ENCODE results near the gene ORM1.

DNA sequence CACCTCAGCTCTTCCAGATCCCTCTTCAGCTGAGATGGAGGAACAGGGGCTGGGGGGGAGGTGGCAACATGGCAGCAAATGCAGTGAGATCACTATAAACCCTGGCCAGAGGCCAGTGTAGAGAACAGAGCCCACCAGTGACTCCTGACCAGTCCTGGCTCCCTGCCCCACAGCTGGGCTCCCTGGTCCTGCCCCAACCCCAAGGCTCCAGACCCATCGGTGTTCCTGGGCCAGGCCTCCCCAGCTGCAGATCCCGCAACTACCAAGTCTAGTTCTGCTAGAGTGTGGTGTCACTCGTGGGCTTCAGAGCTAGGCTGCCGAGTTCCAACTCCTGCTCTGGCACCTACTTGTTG is 48.0 kb downstream of the ORM1 start:
- TF ChIP-seq EZH2 (IDR thresholded peaks at IDR 0.05; ENCODE audit: borderline replicate concordance, low read depth, low read length, severe bottlenecking) (no peak), POLR2A (IDR thresholded peaks at IDR 0.05; ENCODE audit: low read depth, low read length) (no peak), MYC (IDR thresholded peaks at IDR 0.05; ENCODE audit: low read depth, low read length) (no peak), POLR2AphosphoS5 (IDR thresholded peaks at IDR 0.05; ENCODE audit: insufficient read depth, low read depth, low read length) (no peak), JUN (IDR thresholded peaks at IDR 0.05; ENCODE audit: borderline replicate concordance, insufficient read depth, insufficient read length, low read depth) (no peak), FOS (IDR thresholded peaks at IDR 0.05; ENCODE audit: borderline replicate concordance, insufficient read depth, low read length) (no peak), GATA2 (IDR thresholded peaks at IDR 0.05; ENCODE audit: insufficient read depth, insufficient read length, low read depth, low read length) (no peak)
- TF ChIP-seq, protein P1, sequence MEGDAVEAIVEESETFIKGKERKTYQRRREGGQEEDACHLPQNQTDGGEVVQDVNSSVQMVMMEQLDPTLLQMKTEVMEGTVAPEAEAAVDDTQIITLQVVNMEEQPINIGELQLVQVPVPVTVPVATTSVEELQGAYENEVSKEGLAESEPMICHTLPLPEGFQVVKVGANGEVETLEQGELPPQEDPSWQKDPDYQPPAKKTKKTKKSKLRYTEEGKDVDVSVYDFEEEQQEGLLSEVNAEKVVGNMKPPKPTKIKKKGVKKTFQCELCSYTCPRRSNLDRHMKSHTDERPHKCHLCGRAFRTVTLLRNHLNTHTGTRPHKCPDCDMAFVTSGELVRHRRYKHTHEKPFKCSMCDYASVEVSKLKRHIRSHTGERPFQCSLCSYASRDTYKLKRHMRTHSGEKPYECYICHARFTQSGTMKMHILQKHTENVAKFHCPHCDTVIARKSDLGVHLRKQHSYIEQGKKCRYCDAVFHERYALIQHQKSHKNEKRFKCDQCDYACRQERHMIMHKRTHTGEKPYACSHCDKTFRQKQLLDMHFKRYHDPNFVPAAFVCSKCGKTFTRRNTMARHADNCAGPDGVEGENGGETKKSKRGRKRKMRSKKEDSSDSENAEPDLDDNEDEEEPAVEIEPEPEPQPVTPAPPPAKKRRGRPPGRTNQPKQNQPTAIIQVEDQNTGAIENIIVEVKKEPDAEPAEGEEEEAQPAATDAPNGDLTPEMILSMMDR (IDR thresholded peaks at IDR 0.05; ENCODE audit: extremely low read depth in 1 of 2, insufficient read depth in 1 of 2, low read depth in 1 of 2, low read length in 2 of 2): no peak
- TF ChIP-seq, protein P2, sequence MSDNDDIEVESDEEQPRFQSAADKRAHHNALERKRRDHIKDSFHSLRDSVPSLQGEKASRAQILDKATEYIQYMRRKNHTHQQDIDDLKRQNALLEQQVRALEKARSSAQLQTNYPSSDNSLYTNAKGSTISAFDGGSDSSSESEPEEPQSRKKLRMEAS (IDR thresholded peaks at IDR 0.05; ENCODE audit: insufficient read depth, insufficient read length): no peak
